ENCODE measurements around the gene RPL39L. TPM values are rescaled to one million over a fixed set of nuclear protein-coding genes. Genes with fewer than 3 reads are reported as not detected.

The RPL39L gene
- 1 to 10 TPM; 1.4 to 5.8 (median 2.9) TPM for total RNA-seq
- long read RNA-seq, donor 1, partial matches to known transcripts, result 0 of 3 reads
- long read RNA-seq, donor 1, other reads (novel, unspliced or antisense), result 0 of 3 reads
- long read RNA-seq, donor 2, partial matches to known transcripts, result 0 of 3 reads
- long read RNA-seq, donor 2, other reads (novel, unspliced or antisense), result 0 of 3 reads

- intact Hi-C loops (cut with DNase I, micrococcal nuclease), result no loop called here
- Histone ChIP-seq H3K9me3 (peaks cover under 1% of the 10 kb centered on the region), H3K36me3 (ENCODE audit: low read depth) (no peaks in the 10 kb centered on the region), H3K4me3 (no peak within 1 kb of the TSS), H3K4me1 (ENCODE audit: low read depth) (no peaks in the 10 kb centered on the region)
- DNase-seq (peak; percentile 87 to 91 (median 90)), ATAC-seq (peak; percentile 98)
- peak; percentile 80 for TF ChIP-seq CTCF (IDR thresholded peaks at IDR 0.05)
Measured at GRCh38 chr3:187139126-187139894, at the start of gene RPL39L. RPL39L (minus strand) TSS chr3:187139496; CDS start chr3:187121300, 18,196 bp downstream.

- DNase-seq (no peak), ATAC-seq (peak; percentile 24)
- intact Hi-C loops (cut with DNase I, micrococcal nuclease), result no loop called here
- no peaks in the 10 kb centered on the region for H3K36me3 ChIP-seq (ENCODE audit: low read depth)
- H3K4me3 ChIP-seq, result no peak overlapping the region
- H3K4me1 ChIP-seq (ENCODE audit: low read depth), result peaks cover 2% of the 10 kb centered on the region
- TF ChIP-seq CTCF (IDR thresholded peaks at IDR 0.05), result no peak
- no peaks in the 10 kb centered on the region for H3K9me3 ChIP-seq
Measured at GRCh38 chr3:187188931-187189330, 49.6 kb upstream of the RPL39L start.

GRCh38 chr3:187186801-187187421, 47.6 kb upstream of the RPL39L start:
- no peak for DNase-seq
- no peaks in the 10 kb centered on the region for H3K36me3 ChIP-seq (ENCODE audit: low read depth)
- no peak for TF ChIP-seq CTCF (IDR thresholded peaks at IDR 0.05)
- intact Hi-C loops (cut with DNase I, micrococcal nuclease), result no loop called here
- H3K9me3 ChIP-seq, result no peaks in the 10 kb centered on the region
- peak; percentile 64 for ATAC-seq
- H3K4me1 ChIP-seq (ENCODE audit: low read depth), result peaks cover 2% of the 10 kb centered on the region
- no peak overlapping the region for H3K4me3 ChIP-seq

- Histone ChIP-seq H3K9me3 (no peaks in the 10 kb centered on the region), H3K36me3 (ENCODE audit: low read depth) (no peaks in the 10 kb centered on the region), H3K4me1 (ENCODE audit: low read depth) (peaks cover 2% of the 10 kb centered on the region), H3K4me3 (no peak overlapping the region)
- DNase-seq (no peak), ATAC-seq (no peak)
- TF ChIP-seq CTCF (IDR thresholded peaks at IDR 0.05), result no peak
- intact Hi-C loops (cut with DNase I, micrococcal nuclease), result no loop called here
Measured at GRCh38 chr3:187186375-187186774, 47.1 kb upstream of the RPL39L start.

GRCh38 chr3:187185759-187186158, 46.5 kb upstream of the RPL39L start:
- H3K4me1 ChIP-seq (ENCODE audit: low read depth), result peaks cover 2% of the 10 kb centered on the region
- no peak for TF ChIP-seq CTCF (IDR thresholded peaks at IDR 0.05)
- intact Hi-C loops (cut with DNase I, micrococcal nuclease), result no loop called here
- no peak overlapping the region for H3K4me3 ChIP-seq
- no peaks in the 10 kb centered on the region for H3K9me3 ChIP-seq
- DNase-seq (no peak), ATAC-seq (no peak)
- H3K36me3 ChIP-seq (ENCODE audit: low read depth), result no peaks in the 10 kb centered on the region
